Lower leg skin (tissue), 3 donors: ENCODE measurements around the gene EID2.

ENCODE experiments used
- POLR2A ChIP-seq, 2 donors: fragments of 450-650 bp; IDR thresholded peaks; one replicate each; pipeline ENCODE4 v1.6.1; 2016 to 2017; ENCODE audit warnings: antibody characterized with exemption in 2 of 2, mild to moderate bottlenecking in 1 of 2, moderate library complexity in 1 of 2
- TF ChIP-seq, protein P1 (sequence below), 3 donors: fragments of 450-650 bp; IDR thresholded peaks; one replicate each; pipeline ENCODE4 v1.5.1; 2016; ENCODE audit warnings: antibody characterized with exemption in 3 of 3, mild to moderate bottlenecking in 3 of 3, moderate library complexity in 2 of 3

DNA sequence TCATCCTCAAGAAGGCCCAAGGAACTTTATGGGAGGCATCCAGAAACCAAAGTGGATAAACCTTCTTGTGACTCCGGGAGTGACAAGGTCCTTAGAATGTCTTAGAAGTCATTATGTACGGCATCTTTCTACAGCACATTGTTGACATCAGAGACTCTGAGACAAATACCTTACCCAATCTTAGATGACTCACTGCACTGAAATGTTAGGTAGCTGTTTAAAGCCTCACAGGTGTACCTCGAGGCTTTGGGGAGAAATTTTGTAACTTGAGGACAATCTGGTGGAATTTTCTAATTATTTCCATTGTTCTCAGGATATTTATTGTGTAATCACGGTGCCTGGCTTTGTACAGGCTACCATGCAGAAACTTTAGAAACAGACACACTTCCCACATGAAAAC is 47.5 kb upstream of the EID2 start:
- TF ChIP-seq, protein P1, sequence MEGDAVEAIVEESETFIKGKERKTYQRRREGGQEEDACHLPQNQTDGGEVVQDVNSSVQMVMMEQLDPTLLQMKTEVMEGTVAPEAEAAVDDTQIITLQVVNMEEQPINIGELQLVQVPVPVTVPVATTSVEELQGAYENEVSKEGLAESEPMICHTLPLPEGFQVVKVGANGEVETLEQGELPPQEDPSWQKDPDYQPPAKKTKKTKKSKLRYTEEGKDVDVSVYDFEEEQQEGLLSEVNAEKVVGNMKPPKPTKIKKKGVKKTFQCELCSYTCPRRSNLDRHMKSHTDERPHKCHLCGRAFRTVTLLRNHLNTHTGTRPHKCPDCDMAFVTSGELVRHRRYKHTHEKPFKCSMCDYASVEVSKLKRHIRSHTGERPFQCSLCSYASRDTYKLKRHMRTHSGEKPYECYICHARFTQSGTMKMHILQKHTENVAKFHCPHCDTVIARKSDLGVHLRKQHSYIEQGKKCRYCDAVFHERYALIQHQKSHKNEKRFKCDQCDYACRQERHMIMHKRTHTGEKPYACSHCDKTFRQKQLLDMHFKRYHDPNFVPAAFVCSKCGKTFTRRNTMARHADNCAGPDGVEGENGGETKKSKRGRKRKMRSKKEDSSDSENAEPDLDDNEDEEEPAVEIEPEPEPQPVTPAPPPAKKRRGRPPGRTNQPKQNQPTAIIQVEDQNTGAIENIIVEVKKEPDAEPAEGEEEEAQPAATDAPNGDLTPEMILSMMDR (IDR thresholded peaks at IDR 0.05), result no peak
- TF ChIP-seq POLR2A (IDR thresholded peaks at IDR 0.05), result no peak
